DND-41 (cell line): ENCODE measurements around the gene PTPRE.

Source experiments
- ATAC-seq: fragments of 200-7000 bp; cut with Tn5 transposase; 3 replicates; pipeline ENCODE4 v1.9.1; 2021; ENCODE audit warnings: low read depth; ENCODE audit not compliant: insufficient read depth
- DNase-seq: peaks from one replicate; pipeline ENCODE4 v3.0.0-alpha.2; 2020
- H2AFZ ChIP-seq: 2 replicates; pipeline ENCODE4 v1.6.0; 2012; ENCODE audit warnings: low read depth, low read length
- H3K27ac ChIP-seq: 2 replicates; pipeline ENCODE4 v1.5.1; 2012; ENCODE audit warnings: low read length, inconsistent platforms
- H3K27me3 ChIP-seq: fragments of 200-600 bp; sonication (generic); 2 replicates; pipeline ENCODE4 v1.6.0; 2012; ENCODE audit warnings: low read length, mild to moderate bottlenecking, inconsistent platforms; ENCODE audit not compliant: insufficient read depth, poor library complexity
- H3K36me3 ChIP-seq: 2 replicates; pipeline ENCODE4 v1.5.1; 2012; ENCODE audit warnings: low read length, inconsistent platforms; ENCODE audit not compliant: insufficient read depth
- H3K4me1 ChIP-seq: 2 replicates; pipeline ENCODE4 v1.5.1; 2012; ENCODE audit warnings: mild to moderate bottlenecking, low read length; ENCODE audit not compliant: insufficient read depth
- H3K4me2 ChIP-seq: 2 replicates; pipeline ENCODE4 v1.6.0; 2012; ENCODE audit warnings: mild to moderate bottlenecking, moderate library complexity, low read length, inconsistent platforms; ENCODE audit not compliant: insufficient read depth
- H3K4me3 ChIP-seq, 2 experiments: fragments of 200-600 bp in 1 of 2; shearing (Covaris generic) in 1 of 2; 2 replicates each; pipeline ENCODE4 v1.5.1; 2012 to 2016; ENCODE audit warnings: inconsistent platforms in 2 of 2, low read length in 2 of 2, mild to moderate bottlenecking in 2 of 2, low read depth in 1 of 2, moderate library complexity in 1 of 2
- H3K79me2 ChIP-seq: 2 replicates; pipeline ENCODE4 v1.6.0; 2012; ENCODE audit warnings: low read length, inconsistent platforms; ENCODE audit not compliant: insufficient read depth
- H3K9ac ChIP-seq: 2 replicates; pipeline ENCODE4 v1.6.0; 2012; ENCODE audit warnings: low read depth, mild to moderate bottlenecking, inconsistent platforms, low read length, moderate library complexity
- H3K9me3 ChIP-seq: 2 replicates; pipeline ENCODE4 v1.5.1; 2012; ENCODE audit warnings: low read length, moderate library complexity, mild to moderate bottlenecking, inconsistent platforms; ENCODE audit not compliant: insufficient read depth, severe bottlenecking
- H4K20me1 ChIP-seq: 2 replicates; pipeline ENCODE4 v1.6.0; 2012; ENCODE audit warnings: low read length; ENCODE audit not compliant: insufficient read depth
- EZH2 ChIP-seq: IDR thresholded peaks from 3 replicates; pipeline ENCODE4 v1.6.1; 2012; ENCODE audit warnings: borderline replicate concordance, low read depth, mild to moderate bottlenecking, moderate library complexity, low read length, inconsistent platforms; ENCODE audit not compliant: severe bottlenecking
- TF ChIP-seq, protein P1 (sequence below): IDR thresholded peaks from 2 replicates; pipeline ENCODE4 v1.5.1; 2012; ENCODE audit warnings: borderline replicate concordance, low read length, moderate library complexity, mild to moderate bottlenecking; ENCODE audit not compliant: poor library complexity, severe bottlenecking; ENCODE audit errors: extremely low read depth

PTPRE gene

GRCh38 chr10:127908106-127908958 lies 1.4 kb downstream of the PTPRE start:
- H3K4me1 ChIP-seq, result no peaks in the 10 kb centered on the region
- H3K27me3 ChIP-seq, result no peaks in the 10 kb centered on the region
- no peaks in the 10 kb centered on the region for H3K9me3 ChIP-seq
- H3K36me3 ChIP-seq, result no peaks in the 10 kb centered on the region
- H3K79me2 ChIP-seq, result no peaks in the 10 kb centered on the region
- DNase-seq (no peak), ATAC-seq (no peak)
- H3K27ac ChIP-seq, result no peak overlapping the region
- no peak overlapping the region for H2AFZ ChIP-seq
- no peak overlapping the region for H3K4me2 ChIP-seq
- TF ChIP-seq EZH2, result no peak
- H3K4me3 ChIP-seq, result no peak overlapping the region
- H3K9ac ChIP-seq, result no peak overlapping the region
- H4K20me1 ChIP-seq, result no peaks in the 10 kb centered on the region

DNA sequence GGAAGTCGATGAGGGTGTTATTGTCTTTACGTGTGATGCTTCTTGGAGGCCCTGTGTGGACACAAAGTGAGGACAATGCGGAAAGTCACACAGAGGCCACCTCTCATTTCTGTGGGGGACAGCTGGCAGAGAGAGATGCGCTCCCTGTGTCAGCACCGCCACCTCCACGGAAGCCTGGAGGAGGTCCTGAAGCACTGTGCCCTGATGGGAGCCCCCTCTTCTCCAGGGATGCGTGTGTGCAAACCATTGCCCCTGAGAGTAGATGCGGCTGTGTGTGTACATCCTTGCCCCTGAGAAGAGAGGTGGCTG lies 2.0 kb downstream of the PTPRE start:
- Histone ChIP-seq H3K27me3 (no peaks in the 10 kb centered on the region), H3K9ac (no peak overlapping the region), H3K4me1 (no peaks in the 10 kb centered on the region), H3K27ac (no peak overlapping the region), H3K79me2 (no peaks in the 10 kb centered on the region), H3K4me3 (no peak overlapping the region), H3K9me3 (no peaks in the 10 kb centered on the region), H4K20me1 (no peaks in the 10 kb centered on the region), H2AFZ (no peak overlapping the region), H3K4me2 (no peak overlapping the region), H3K36me3 (no peaks in the 10 kb centered on the region)
- no peak for ATAC-seq
- DNase-seq, result no peak
- TF ChIP-seq, protein P1, sequence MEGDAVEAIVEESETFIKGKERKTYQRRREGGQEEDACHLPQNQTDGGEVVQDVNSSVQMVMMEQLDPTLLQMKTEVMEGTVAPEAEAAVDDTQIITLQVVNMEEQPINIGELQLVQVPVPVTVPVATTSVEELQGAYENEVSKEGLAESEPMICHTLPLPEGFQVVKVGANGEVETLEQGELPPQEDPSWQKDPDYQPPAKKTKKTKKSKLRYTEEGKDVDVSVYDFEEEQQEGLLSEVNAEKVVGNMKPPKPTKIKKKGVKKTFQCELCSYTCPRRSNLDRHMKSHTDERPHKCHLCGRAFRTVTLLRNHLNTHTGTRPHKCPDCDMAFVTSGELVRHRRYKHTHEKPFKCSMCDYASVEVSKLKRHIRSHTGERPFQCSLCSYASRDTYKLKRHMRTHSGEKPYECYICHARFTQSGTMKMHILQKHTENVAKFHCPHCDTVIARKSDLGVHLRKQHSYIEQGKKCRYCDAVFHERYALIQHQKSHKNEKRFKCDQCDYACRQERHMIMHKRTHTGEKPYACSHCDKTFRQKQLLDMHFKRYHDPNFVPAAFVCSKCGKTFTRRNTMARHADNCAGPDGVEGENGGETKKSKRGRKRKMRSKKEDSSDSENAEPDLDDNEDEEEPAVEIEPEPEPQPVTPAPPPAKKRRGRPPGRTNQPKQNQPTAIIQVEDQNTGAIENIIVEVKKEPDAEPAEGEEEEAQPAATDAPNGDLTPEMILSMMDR, result no peak
- no peak for TF ChIP-seq EZH2

DNA sequence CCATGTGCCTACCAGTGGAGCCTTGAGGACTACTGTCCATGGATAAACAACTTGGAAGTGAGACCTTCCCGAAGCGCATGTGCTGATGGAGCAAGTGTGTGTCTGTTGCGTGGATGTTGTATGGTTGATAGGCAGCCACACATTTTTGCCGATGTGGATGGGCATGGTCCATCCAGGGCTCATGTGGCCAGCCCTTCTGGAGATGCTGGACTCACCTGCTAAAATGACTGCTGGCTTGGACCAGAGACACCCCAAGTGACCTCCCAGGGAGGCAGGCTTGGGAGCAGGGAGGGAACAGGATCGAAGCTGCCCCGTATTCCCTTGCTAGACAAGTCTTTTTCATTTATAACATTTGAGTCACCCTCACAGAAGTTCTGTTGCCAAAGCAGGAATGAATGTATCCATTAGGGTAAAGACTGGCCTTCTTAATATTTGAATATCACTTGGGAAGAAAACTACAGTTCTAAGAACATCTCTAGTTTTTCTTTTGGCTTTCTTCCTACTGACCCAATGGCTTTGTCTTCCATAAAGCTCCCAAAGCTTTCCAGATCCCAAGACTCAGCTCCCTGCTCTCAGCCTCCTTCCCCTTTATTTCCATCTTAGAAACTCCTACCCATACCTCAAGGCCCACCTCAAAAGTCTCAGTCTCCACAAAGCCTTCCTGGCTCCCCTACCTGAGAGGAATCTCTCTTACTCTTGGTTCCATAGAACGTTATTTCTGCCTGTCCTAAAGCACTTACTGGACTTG lies 3.0 kb downstream of the PTPRE start:
- ATAC-seq (no peak), DNase-seq (no peak)
- Histone ChIP-seq H3K9ac (no peak overlapping the region), H2AFZ (no peak overlapping the region), H3K4me2 (no peak overlapping the region), H3K79me2 (no peaks in the 10 kb centered on the region), H3K9me3 (no peaks in the 10 kb centered on the region), H4K20me1 (no peaks in the 10 kb centered on the region), H3K36me3 (no peaks in the 10 kb centered on the region), H3K4me1 (no peaks in the 10 kb centered on the region), H3K27me3 (no peaks in the 10 kb centered on the region), H3K4me3 (no peak overlapping the region), H3K27ac (no peak overlapping the region)
- TF ChIP-seq, protein P1, result no peak
- no peak for TF ChIP-seq EZH2

DNA sequence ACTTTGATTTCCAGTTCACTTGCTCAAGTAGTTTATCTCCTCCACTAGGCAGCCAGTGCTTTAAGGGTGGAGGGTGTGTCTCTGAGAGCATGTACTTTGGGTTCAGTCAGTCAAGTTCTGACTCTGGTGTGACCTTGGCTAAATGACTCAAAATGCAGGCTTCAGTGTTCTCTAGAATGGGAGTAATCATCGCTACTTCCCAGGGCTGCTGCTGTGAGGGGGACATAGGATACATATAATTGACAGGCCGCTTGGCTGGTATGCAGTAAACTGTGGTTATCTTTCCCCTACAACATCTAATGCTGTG lies 3.5 kb downstream of the PTPRE start:
- no peak overlapping the region for H2AFZ ChIP-seq
- H3K27me3 ChIP-seq, result no peaks in the 10 kb centered on the region
- H3K4me1 ChIP-seq, result no peaks in the 10 kb centered on the region
- ATAC-seq (no peak), DNase-seq (no peak)
- H3K4me2 ChIP-seq, result no peak overlapping the region
- no peak overlapping the region for H3K9ac ChIP-seq
- H3K9me3 ChIP-seq, result no peaks in the 10 kb centered on the region
- no peaks in the 10 kb centered on the region for H4K20me1 ChIP-seq
- no peak overlapping the region for H3K4me3 ChIP-seq
- no peaks in the 10 kb centered on the region for H3K79me2 ChIP-seq
- no peak overlapping the region for H3K27ac ChIP-seq
- TF ChIP-seq EZH2, result no peak
- TF ChIP-seq, protein P1, result no peak
- H3K36me3 ChIP-seq, result no peaks in the 10 kb centered on the region
